ENCODE results near the gene EIF3D.

EIF3D gene

DNA sequence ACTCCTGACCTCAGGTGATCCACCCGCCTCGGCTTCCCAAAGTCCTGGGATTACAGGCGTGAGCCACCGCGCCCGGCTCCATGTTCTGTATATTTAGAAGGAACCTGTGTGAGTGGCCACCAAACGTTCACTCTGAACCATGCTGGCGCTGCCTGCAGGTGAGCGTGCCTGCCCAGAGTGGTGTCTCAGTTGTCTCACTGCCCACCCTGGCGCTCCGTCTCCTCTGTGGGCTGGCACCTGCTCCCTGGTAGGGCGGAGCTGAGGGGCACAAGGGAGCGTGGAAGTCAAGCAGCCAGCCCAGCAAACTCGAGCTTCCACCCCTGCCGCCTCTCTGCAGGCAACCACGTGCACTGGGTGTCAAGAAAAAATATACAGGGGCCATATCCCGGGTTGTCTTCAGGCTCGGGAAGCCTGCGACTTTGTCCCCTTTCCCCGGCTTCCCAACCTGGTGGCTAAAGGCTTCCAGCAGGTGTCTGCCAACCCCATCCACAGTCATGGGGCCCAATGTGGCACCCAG lies 64.2 kb downstream of the EIF3D start:
- no peak for DNase-seq

GRCh38 chr22:36463783-36464184 lies 65.2 kb downstream of the EIF3D start:
- DNase-seq = no peak

- DNase-seq = peak; percentile 80
Observed at GRCh38 chr22:36461665-36462649, 67.0 kb downstream of the EIF3D start.

Measured in DMS53 (cell line).